Upper lobe of left lung (tissue), 6 donors: ENCODE results near the gene ACAT2. TPM values are rescaled to one million over a fixed set of nuclear protein-coding genes. Genes with fewer than 3 reads are reported as not detected.
"Not testable (repeated sequence)": the region's sequence is repeated elsewhere in the genome, so short reads cannot be mapped to it uniquely, and the experiment has no call there.

Source experiments
- ATAC-seq, 2 donors: fragments of 200-7000 bp; cut with Tn5 transposase; one replicate each; pipeline ENCODE4 v1.9.1; 2022; ENCODE audit warnings: mild to moderate bottlenecking in 2 of 2, moderate library complexity in 2 of 2; ENCODE audit not compliant: low FRiP score in 2 of 2
- DNase-seq, 2 donors: peaks; one replicate each; pipeline ENCODE4 v3.0.0-alpha.2; 2019 to 2020
- H3K27ac ChIP-seq, 4 donors: fragments of 200-600 bp; sonication (generic); one replicate each; pipeline ENCODE4 v1.5.1; 2016 to 2019
- H3K27me3 ChIP-seq, 4 donors: fragments of 200-600 bp; sonication (generic); one replicate each; pipeline ENCODE4 v1.5.1; 2017 to 2019
- H3K36me3 ChIP-seq, 4 donors: fragments of 200-600 bp; sonication (generic); one replicate each; pipeline ENCODE4 v1.5.1; 2016 to 2019
- H3K4me1 ChIP-seq, 4 donors: fragments of 200-600 bp; sonication (generic); one replicate each; pipeline ENCODE4 v1.5.1; 2018 to 2019
- H3K4me3 ChIP-seq, 4 donors: fragments of 200-600 bp; sonication (generic); one replicate each; pipeline ENCODE4 v1.5.1; 2017 to 2019; ENCODE audit warnings: mild to moderate bottlenecking in 2 of 4, moderate library complexity in 1 of 4
- H3K9me3 ChIP-seq, 4 donors: fragments of 200-600 bp; sonication (generic); one replicate each; pipeline ENCODE4 v1.5.1; 2018 to 2019
- EP300 ChIP-seq, 4 donors: sonication (generic); formaldehyde crosslinking; IDR thresholded peaks; one replicate each; pipeline ENCODE4 v1.5.1; 2017; ENCODE audit warnings: antibody characterized with exemption in 4 of 4, control low read depth in 2 of 4
- POLR2A ChIP-seq, 4 donors: fragments of 450-650 bp; IDR thresholded peaks; one replicate each; pipeline ENCODE4 v1.5.1; 2016 to 2017; ENCODE audit warnings: antibody characterized with exemption in 4 of 4, mild to moderate bottlenecking in 2 of 4
- POLR2AphosphoS5 ChIP-seq, 2 donors: sonication (generic); formaldehyde crosslinking; IDR thresholded peaks; one replicate each; pipeline ENCODE4 v1.5.1; 2017; ENCODE audit warnings: antibody characterized with exemption in 2 of 2
- WGBS, 2 donors: methylation state at CpG; one replicate each; pipeline ENCODE4 v1.1.5; 2017 to 2018; 5-methylcytosine and 5-hydroxymethylcytosine counted together
- total RNA-seq, 6 donors: library from RNA; depleted of rRNA in 4 of 6; stranded (reverse); fragments of >200 nt in 4 of 6; gene quantifications; one replicate each; pipeline versions ENCODE4 v1.1.0 to v1.2.1, GENCODE V29; 2016 to 2021
- TF ChIP-seq, protein P1 (sequence below), 6 experiments: fragments of 450-650 bp in 4 of 6; fragments of 200-600 bp in 2 of 6; sonication (generic) in 2 of 6; IDR thresholded peaks; one replicate each; pipeline ENCODE4 v1.5.1; 2016 to 2019; ENCODE audit warnings: antibody characterized with exemption in 6 of 6
- donor health status: DM: no; HTN: no; CAD: no; lungs with moderate emphysema.
- donor health status: DM: no; HTN: yes; CAD: no; lungs with severe emphysema.

Gene ACAT2
- total RNA-seq, 6 donors from 2014 or later, result 5.2 to 62.5 (median 30.5) TPM

GRCh38 chr6:159742165-159742564 lies 19.7 kb upstream of the ACAT2 start:
- Histone ChIP-seq H3K36me3 (peaks cover 31 to 93% (median 63%) of the 10 kb centered on the region in 4 donors), H3K4me3 (no peak overlapping the region), H3K27ac (no peak overlapping the region), H3K27me3 (no peaks in the 10 kb centered on the region), H3K4me1 (peaks cover 0 to 20% (median 3%) of the 10 kb centered on the region in 4 donors), H3K9me3 (no peaks in the 10 kb centered on the region)
- ATAC-seq (no peak), DNase-seq (no peak)
- 92 to 95% methylated on average over 1 of the region's 1 CpG for WGBS, 2 donors
- TF ChIP-seq POLR2A (IDR thresholded peaks at IDR 0.05) (no peak), EP300 (IDR thresholded peaks at IDR 0.05) (no peak), POLR2AphosphoS5 (IDR thresholded peaks at IDR 0.05) (no peak)
- TF ChIP-seq, protein P1, sequence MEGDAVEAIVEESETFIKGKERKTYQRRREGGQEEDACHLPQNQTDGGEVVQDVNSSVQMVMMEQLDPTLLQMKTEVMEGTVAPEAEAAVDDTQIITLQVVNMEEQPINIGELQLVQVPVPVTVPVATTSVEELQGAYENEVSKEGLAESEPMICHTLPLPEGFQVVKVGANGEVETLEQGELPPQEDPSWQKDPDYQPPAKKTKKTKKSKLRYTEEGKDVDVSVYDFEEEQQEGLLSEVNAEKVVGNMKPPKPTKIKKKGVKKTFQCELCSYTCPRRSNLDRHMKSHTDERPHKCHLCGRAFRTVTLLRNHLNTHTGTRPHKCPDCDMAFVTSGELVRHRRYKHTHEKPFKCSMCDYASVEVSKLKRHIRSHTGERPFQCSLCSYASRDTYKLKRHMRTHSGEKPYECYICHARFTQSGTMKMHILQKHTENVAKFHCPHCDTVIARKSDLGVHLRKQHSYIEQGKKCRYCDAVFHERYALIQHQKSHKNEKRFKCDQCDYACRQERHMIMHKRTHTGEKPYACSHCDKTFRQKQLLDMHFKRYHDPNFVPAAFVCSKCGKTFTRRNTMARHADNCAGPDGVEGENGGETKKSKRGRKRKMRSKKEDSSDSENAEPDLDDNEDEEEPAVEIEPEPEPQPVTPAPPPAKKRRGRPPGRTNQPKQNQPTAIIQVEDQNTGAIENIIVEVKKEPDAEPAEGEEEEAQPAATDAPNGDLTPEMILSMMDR (IDR thresholded peaks at IDR 0.05), result no peak

GRCh38 chr6:159745081-159745480 lies 16.8 kb upstream of the ACAT2 start:
- Histone ChIP-seq H3K4me1 (peaks cover 0 to under 1% (median 0%) of the 10 kb centered on the region in 4 donors), H3K9me3 (no peaks in the 10 kb centered on the region), H3K36me3 (peaks cover 37 to 100% (median 77%) of the 10 kb centered on the region in 4 donors), H3K27me3 (no peaks in the 10 kb centered on the region), H3K4me3 (no peak overlapping the region), H3K27ac (no peak overlapping the region)
- WGBS, 2 donors, result 94 to 95% methylated on average over 7 of the region's 7 CpGs
- ATAC-seq (no peak), DNase-seq (no peak)
- TF ChIP-seq, protein P1 (IDR thresholded peaks at IDR 0.05), result no peak
- TF ChIP-seq POLR2A (IDR thresholded peaks at IDR 0.05) (no peak), POLR2AphosphoS5 (IDR thresholded peaks at IDR 0.05) (no peak), EP300 (IDR thresholded peaks at IDR 0.05) (no peak)

GRCh38 chr6:159746759-159747158 lies 15.1 kb upstream of the ACAT2 start:
- TF ChIP-seq EP300 (IDR thresholded peaks at IDR 0.05), result no peak
- TF ChIP-seq POLR2AphosphoS5 (IDR thresholded peaks at IDR 0.05), result no peak
- no peak for TF ChIP-seq POLR2A (IDR thresholded peaks at IDR 0.05)
- TF ChIP-seq, protein P1 (IDR thresholded peaks at IDR 0.05), result no peak
- Histone ChIP-seq H3K27me3 (no peaks in the 10 kb centered on the region), H3K27ac (no peak overlapping the region), H3K4me1 (no peaks in the 10 kb centered on the region), H3K4me3 (no peak overlapping the region), H3K36me3 (peaks cover 38 to 97% (median 73%) of the 10 kb centered on the region in 4 donors), H3K9me3 (no peaks in the 10 kb centered on the region)
- ATAC-seq, result no peak
- WGBS, 2 donors, result 90 to 91% methylated on average over 1 of the region's 1 CpG
- no peak for DNase-seq

DNA sequence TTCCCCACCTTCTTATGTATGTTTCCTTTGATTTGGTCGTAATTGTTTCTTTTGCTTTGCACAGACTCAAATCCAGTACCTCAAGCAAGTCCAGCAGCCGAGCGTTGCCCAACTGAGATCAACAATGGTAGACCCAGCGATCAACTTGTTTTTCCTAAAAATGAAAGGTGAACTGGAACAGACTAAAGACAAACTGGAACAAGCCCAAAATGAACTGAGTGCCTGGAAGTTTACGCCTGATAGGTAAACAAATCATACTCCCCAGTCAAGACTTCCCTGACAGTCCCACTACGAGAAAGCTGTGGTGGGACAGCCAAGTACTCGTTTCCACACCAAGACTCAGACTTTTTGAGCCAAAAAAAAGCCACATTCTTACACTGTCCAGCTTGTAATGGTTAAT lies 13.7 kb upstream of the ACAT2 start:
- ATAC-seq, H3K4me3 ChIP-seq, H3K27me3 ChIP-seq, H3K4me1 ChIP-seq, H3K9me3 ChIP-seq, H3K27ac ChIP-seq, DNase-seq: not testable (repeated sequence)
- peaks cover 32 to 97% (median 69%) of the 10 kb centered on the region in 4 donors for H3K36me3 ChIP-seq
- WGBS, 2 donors, result 82 to 84% methylated on average over 7 of the region's 7 CpGs

GRCh38 chr6:159751448-159751847 lies 10.4 kb upstream of the ACAT2 start:
- Histone ChIP-seq H3K9me3 (no peaks in the 10 kb centered on the region), H3K27ac (no peak overlapping the region), H3K27me3 (no peaks in the 10 kb centered on the region), H3K4me1 (no peaks in the 10 kb centered on the region), H3K36me3 (peaks cover 18 to 97% (median 57%) of the 10 kb centered on the region in 4 donors), H3K4me3 (no peak overlapping the region)
- DNase-seq, result no peak
- TF ChIP-seq POLR2AphosphoS5 (IDR thresholded peaks at IDR 0.05), result no peak
- no peak for TF ChIP-seq POLR2A (IDR thresholded peaks at IDR 0.05)
- no peak for TF ChIP-seq EP300 (IDR thresholded peaks at IDR 0.05)
- TF ChIP-seq, protein P1 (IDR thresholded peaks at IDR 0.05), result no peak
- no peak for ATAC-seq
- WGBS, 2 donors, result 90 to 91% methylated on average over 3 of the region's 3 CpGs
